OCI-LY7 (cell line): ENCODE data around the gene SLC26A3. TPM values are rescaled to one million over a fixed set of nuclear protein-coding genes. Genes with fewer than 3 reads are reported as not detected.
A peak's percentile ranks its signal among the peaks of the same experiment; 100 is the strongest.

Source experiments
- BruUV-seq: library from RNA; stranded (reverse); fragments of 400-500 nt; replicated peaks from 2 replicates; lab custom pipeline; 2021; lab: Mats Ljungman, UMichigan
- CTCF ChIA-PET: fragments of 300-600 bp; sonication (Branson Sonifier 250); formaldehyde crosslinking; loops from one replicate; lab custom pipeline; 2022; ENCODE audit warnings: antibody characterized with exemption; ENCODE audit not compliant: unreplicated experiment; lab: Charles Lee
- POLR2A ChIA-PET: fragments of 300-600 bp; sonication (Branson Sonifier 250); formaldehyde crosslinking; loops from one replicate; lab custom pipeline; 2022; ENCODE audit warnings: antibody characterized with exemption; lab: Charles Lee
- DNase-seq: peaks from one replicate; pipeline ENCODE4 v3.0.0-alpha.2; 2015; ENCODE audit warnings: low spot score
- H2AFZ ChIP-seq: fragments of 200-600 bp; sonication (generic), shearing (Covaris generic); 2 replicates; pipeline ENCODE4 v1.6.1; 2014; ENCODE audit warnings: mild to moderate bottlenecking, antibody characterized with exemption, low read length, moderate library complexity
- H3K27ac ChIP-seq: fragments of 200-600 bp; sonication (generic); 2 replicates; pipeline ENCODE4 v1.5.1; 2014; ENCODE audit warnings: mixed run types, low read depth, mild to moderate bottlenecking, moderate library complexity, low read length, inconsistent platforms; ENCODE audit not compliant: poor library complexity, severe bottlenecking
- H3K36me3 ChIP-seq: fragments of 200-600 bp; sonication (generic); 2 replicates; pipeline ENCODE4 v1.6.1; 2014; ENCODE audit warnings: mild to moderate bottlenecking, antibody characterized with exemption, low read length, moderate library complexity, mixed read lengths; ENCODE audit not compliant: insufficient read depth
- H3K4me1 ChIP-seq: fragments of 200-600 bp; sonication (generic); 2 replicates; pipeline ENCODE4 v1.5.1; 2014; ENCODE audit warnings: mild to moderate bottlenecking, low read length; ENCODE audit not compliant: insufficient read depth, poor library complexity, severe bottlenecking
- H3K4me2 ChIP-seq: fragments of 200-600 bp; sonication (generic); 2 replicates; pipeline ENCODE4 v1.6.1; 2014; ENCODE audit warnings: mild to moderate bottlenecking, low read length
- H3K4me3 ChIP-seq: fragments of 200-600 bp; sonication (generic); 2 replicates; pipeline ENCODE4 v1.5.1; 2014; ENCODE audit warnings: mild to moderate bottlenecking, low read depth, low read length; ENCODE audit not compliant: poor library complexity, severe bottlenecking
- H3K79me2 ChIP-seq: fragments of 200-600 bp; sonication (generic); 2 replicates; pipeline ENCODE4 v1.6.1; 2016; ENCODE audit warnings: low read depth, mild to moderate bottlenecking, low read length, moderate library complexity, mixed read lengths; ENCODE audit not compliant: insufficient read depth
- H3K9me2 ChIP-seq: fragments of 200-600 bp; sonication (generic); 2 replicates; pipeline ENCODE4 v1.6.1; 2016; ENCODE audit warnings: mild to moderate bottlenecking, low read length, mixed read lengths; ENCODE audit not compliant: insufficient read depth
- H3K9me3 ChIP-seq: fragments of 200-600 bp; sonication (generic); 2 replicates; pipeline ENCODE4 v1.6.1; 2014; ENCODE audit warnings: mild to moderate bottlenecking, mixed run types, low read length, mixed read lengths
- H4K20me1 ChIP-seq: fragments of 200-600 bp; sonication (generic); 2 replicates; pipeline ENCODE4 v1.6.1; 2014; ENCODE audit warnings: mild to moderate bottlenecking, antibody characterized with exemption, low read length, moderate library complexity, mixed read lengths; ENCODE audit not compliant: insufficient read depth
- CTCF ChIP-seq: fragments of 200-600 bp; sonication (generic); conservative IDR thresholded peaks from 2 replicates; pipeline ENCODE4 v1.5.1; 2014; ENCODE audit warnings: mild to moderate bottlenecking, antibody characterized with exemption, low read length, moderate library complexity, mixed read lengths
- EZH2phosphoT487 ChIP-seq: fragments of 200-600 bp; sonication (generic); IDR thresholded peaks from 2 replicates; pipeline ENCODE4 v1.6.1; 2018; ENCODE audit warnings: low read depth, borderline replicate concordance, mild to moderate bottlenecking, mixed run types, antibody characterized with exemption, low read length, moderate library complexity, mixed read lengths
- intact Hi-C: fragments of 100-400 bp; cut with micrococcal nuclease; formaldehyde crosslinking; loops from one replicate; pipeline ENCODE4 v1.10.0; 2022; ENCODE audit not compliant: unreplicated experiment
- total RNA-seq, 2 experiments: library from RNA; depleted of rRNA in 1 of 2; stranded (reverse); fragments of >200 nt in 1 of 2; shearing (Covaris generic) in 1 of 2; gene quantifications; 2 replicates each; pipeline ENCODE4 v1.2.3, GENCODE V29; 2014 to 2022

The SLC26A3 gene
- total RNA-seq, 2 experiments from 2014 or later: not detected

DNA sequence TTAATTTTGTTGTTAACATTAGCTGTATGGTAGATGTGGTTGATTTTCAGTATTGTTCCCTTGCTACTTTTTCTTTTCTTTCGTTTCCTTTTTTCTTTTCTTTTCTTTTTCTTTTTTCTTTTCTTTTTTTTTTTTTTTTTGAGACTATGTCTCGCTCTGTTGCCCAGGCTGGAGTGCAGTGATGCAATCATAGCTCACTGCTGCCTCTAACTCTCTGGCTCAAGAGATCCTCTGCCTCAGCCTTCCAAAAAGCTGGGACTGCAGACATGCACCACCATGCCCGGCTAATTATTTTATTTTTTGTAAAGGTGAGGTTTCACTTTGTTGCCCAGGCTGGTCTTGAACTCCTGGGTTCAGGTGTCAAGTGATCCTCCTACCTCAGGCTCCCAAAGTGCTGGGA lies 14.4 kb downstream of the SLC26A3 start:
- Histone ChIP-seq H3K79me2 (no peaks in the 10 kb centered on the region), H3K27ac (no peak overlapping the region), H3K4me2 (peak overlapping the region; percentile 29; the same call in 1 of the 2 replicates), H3K4me1 (no peaks in the 10 kb centered on the region), H3K4me3 (no peak overlapping the region), H2AFZ (no peak overlapping the region), H3K9me3 (no peaks in the 10 kb centered on the region), H4K20me1 (no peaks in the 10 kb centered on the region), H3K9me2 (no peaks in the 10 kb centered on the region), H3K36me3 (no peaks in the 10 kb centered on the region)
- no peak for TF ChIP-seq CTCF
- TF ChIP-seq EZH2phosphoT487: no peak
- ChIA-PET CTCF (interaction anchor here (0.6 kb wide), 1 partner anchor 856 kb away, joined by 3 read pairs; no protein-coding TSS in a partner anchor), POLR2A (interaction anchor here (0.6 to 1.7 kb wide), 10 partner anchors 10 to 1522 kb away, joined by 3 to 9 read pairs (median 4); partner anchors contain the start of gene SLC26A3)
- intact Hi-C loops: no loop called here
- BruUV-seq: no TSS peak
- DNase-seq: peak; percentile 8

DNA sequence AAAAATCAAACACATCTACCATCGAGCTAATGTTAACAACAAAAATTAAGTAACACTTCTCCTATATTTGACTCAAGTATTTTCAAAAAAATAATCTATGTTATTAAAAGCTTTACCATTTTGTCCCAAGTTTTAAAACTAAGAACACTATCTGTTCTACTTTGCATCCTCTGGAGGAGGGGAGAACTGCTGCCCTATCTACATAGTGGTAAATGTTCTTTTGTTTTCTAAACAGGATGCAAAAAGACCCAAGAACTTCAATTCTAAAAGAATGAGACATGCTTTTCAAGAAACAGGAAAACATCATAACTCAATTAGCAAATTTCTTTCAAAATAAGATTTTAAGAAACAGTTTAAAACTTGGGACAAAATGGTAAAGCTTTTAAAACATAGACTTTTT lies 14.8 kb downstream of the SLC26A3 start:
- Histone ChIP-seq H4K20me1 (no peaks in the 10 kb centered on the region), H3K27ac (no peak overlapping the region), H3K4me3 (no peak overlapping the region), H3K4me2 (peak overlapping the region; percentile 29; the same call in 1 of the 2 replicates), H3K4me1 (no peaks in the 10 kb centered on the region), H3K36me3 (no peaks in the 10 kb centered on the region), H2AFZ (no peak overlapping the region), H3K9me3 (no peaks in the 10 kb centered on the region), H3K9me2 (no peaks in the 10 kb centered on the region), H3K79me2 (no peaks in the 10 kb centered on the region)
- CTCF ChIA-PET: interaction anchor here (0.6 kb wide), 1 partner anchor 855 kb away, joined by 3 read pairs; no protein-coding TSS in a partner anchor
- DNase-seq: no peak
- BruUV-seq: no TSS peak
- TF ChIP-seq EZH2phosphoT487 (no peak), CTCF (no peak)
- intact Hi-C loops: no loop called here
- POLR2A ChIA-PET: interaction anchor here (0.6 to 1.7 kb wide), 8 partner anchors 11 to 1521 kb away, joined by 3 to 9 read pairs (median 4); partner anchors contain the start of gene SLC26A3

DNA sequence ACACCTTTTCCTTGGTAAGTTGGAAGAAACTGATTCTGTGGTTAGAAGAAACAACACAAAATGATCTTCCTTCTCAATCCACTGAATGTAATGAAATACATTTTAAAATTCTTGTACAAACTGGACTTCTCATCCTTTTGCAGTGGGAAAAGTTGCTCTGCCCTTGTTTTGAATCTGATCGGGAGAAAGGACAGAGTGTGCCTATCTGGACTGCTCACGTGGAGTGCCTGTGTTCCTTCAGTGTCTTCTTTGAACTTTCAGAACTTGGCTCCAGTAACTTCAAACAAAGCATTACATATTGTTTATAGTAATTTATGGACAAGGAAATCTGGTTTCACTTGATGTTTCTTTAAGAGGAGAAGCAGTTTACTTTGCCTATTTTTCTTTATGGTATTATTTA lies 17.1 kb downstream of the SLC26A3 start:
- no peak overlapping the region for H3K27ac ChIP-seq
- TF ChIP-seq EZH2phosphoT487: no peak
- TF ChIP-seq CTCF: no peak
- BruUV-seq: no TSS peak
- intact Hi-C loops: no loop called here
- POLR2A ChIA-PET: no interaction called here
- no peaks in the 10 kb centered on the region for H3K9me3 ChIP-seq
- H3K4me2 ChIP-seq: no peak overlapping the region
- no peaks in the 10 kb centered on the region for H4K20me1 ChIP-seq
- H3K36me3 ChIP-seq: no peaks in the 10 kb centered on the region
- H3K4me3 ChIP-seq: no peak overlapping the region
- CTCF ChIA-PET: no interaction called here
- no peak overlapping the region for H2AFZ ChIP-seq
- no peaks in the 10 kb centered on the region for H3K79me2 ChIP-seq
- DNase-seq: no peak
- no peaks in the 10 kb centered on the region for H3K4me1 ChIP-seq
- no peaks in the 10 kb centered on the region for H3K9me2 ChIP-seq
